Breast epithelium (tissue), 4 donors: ENCODE data around the gene SIRPD. TPM values are rescaled to one million over a fixed set of nuclear protein-coding genes. Genes with fewer than 3 reads are reported as not detected.

ENCODE experiments used
- DNase-seq, 2 donors: peaks; one replicate each; pipeline ENCODE4 v3.0.0-alpha.2; 2019; ENCODE audit warnings: low spot score in 2 of 2
- H3K27ac ChIP-seq, 2 donors: fragments of 200-600 bp; sonication (generic) in 1 of 2; one replicate each; pipeline ENCODE4 v1.5.1; 2016 to 2019; ENCODE audit warnings: mild to moderate bottlenecking in 1 of 2
- H3K27me3 ChIP-seq, 2 donors: fragments of 200-600 bp; sonication (generic) in 1 of 2; one replicate each; pipeline versions ENCODE4 v1.5.1 to v1.6.0; 2017 to 2019; ENCODE audit warnings: control low read depth in 1 of 2, mild to moderate bottlenecking in 1 of 2
- H3K36me3 ChIP-seq: fragments of 200-600 bp; one replicate; pipeline ENCODE4 v1.5.1; 2019
- H3K4me1 ChIP-seq, 2 donors: fragments of 200-600 bp; sonication (generic); one replicate each; pipeline ENCODE4 v1.5.1; 2016 to 2019; ENCODE audit warnings: control low read depth in 1 of 2
- H3K4me3 ChIP-seq, 3 donors: fragments of 200-600 bp; sonication (generic); 1 replicate in 2 of 3; 2 replicates in 1 of 3; pipeline ENCODE4 v1.5.1; 2016 to 2019; ENCODE audit warnings: mild to moderate bottlenecking in 3 of 3, moderate library complexity in 2 of 3
- H3K9me3 ChIP-seq, 2 donors: fragments of 200-600 bp; sonication (generic) in 1 of 2; one replicate each; pipeline ENCODE4 v1.5.1; 2016 to 2019; ENCODE audit warnings: control low read depth in 1 of 2
- POLR2A ChIP-seq: fragments of 450-650 bp; IDR thresholded peaks from one replicate; pipeline ENCODE4 v1.6.1; 2016; ENCODE audit warnings: antibody characterized with exemption, mild to moderate bottlenecking, moderate library complexity
- POLR2AphosphoS5 ChIP-seq, 3 donors: sonication (generic); formaldehyde crosslinking; IDR thresholded peaks; one replicate each; pipeline ENCODE4 v1.6.1; 2017; ENCODE audit warnings: antibody characterized with exemption in 3 of 3
- intact Hi-C: fragments of 100-400 bp; cut with DNase I; formaldehyde crosslinking; loops from one replicate; pipeline ENCODE4 v1.15.1; 2023; ENCODE audit warnings: low total_unique reads
- total RNA-seq, 3 donors: library from RNA; depleted of rRNA; stranded (reverse); fragments of >200 nt; gene quantifications; one replicate each; pipeline ENCODE4 v1.1.0, GENCODE V29; 2016
- TF ChIP-seq, protein P1 (sequence below), 3 donors: fragments of 450-650 bp; IDR thresholded peaks; one replicate each; pipeline ENCODE4 v1.5.1; 2016 to 2017; ENCODE audit warnings: antibody characterized with exemption in 3 of 3, mild to moderate bottlenecking in 3 of 3, moderate library complexity in 3 of 3

SIRPD gene
- total RNA-seq, 3 donors from 2014 or later: not detected

DNA sequence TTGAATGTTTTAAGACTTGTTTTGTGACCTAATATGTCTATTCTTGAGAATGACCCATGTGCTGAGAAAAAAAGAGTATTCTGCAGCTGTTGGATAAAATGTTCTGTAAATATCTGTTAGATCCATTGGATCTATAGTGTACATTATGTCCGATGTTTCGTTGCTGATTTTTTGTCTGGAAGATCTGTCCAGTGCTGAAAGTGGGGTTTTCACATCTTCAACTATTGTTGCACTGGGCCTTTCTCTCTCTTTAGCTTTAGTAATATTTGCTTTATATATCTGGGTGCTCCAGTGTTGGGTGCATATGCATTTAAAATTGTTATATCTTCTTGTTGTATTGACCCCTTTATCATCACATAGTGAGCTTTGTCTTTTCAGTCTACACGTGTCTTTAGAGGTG lies 60.6 kb downstream of the SIRPD start:
- Histone ChIP-seq H3K4me1 (no peaks in the 10 kb centered on the region), H3K4me3 (no peak overlapping the region), H3K9me3 (no peaks in the 10 kb centered on the region), H3K27me3 (no peaks in the 10 kb centered on the region), H3K27ac (no peak overlapping the region), H3K36me3 (no peaks in the 10 kb centered on the region)
- DNase-seq: no peak
- TF ChIP-seq, protein P1, sequence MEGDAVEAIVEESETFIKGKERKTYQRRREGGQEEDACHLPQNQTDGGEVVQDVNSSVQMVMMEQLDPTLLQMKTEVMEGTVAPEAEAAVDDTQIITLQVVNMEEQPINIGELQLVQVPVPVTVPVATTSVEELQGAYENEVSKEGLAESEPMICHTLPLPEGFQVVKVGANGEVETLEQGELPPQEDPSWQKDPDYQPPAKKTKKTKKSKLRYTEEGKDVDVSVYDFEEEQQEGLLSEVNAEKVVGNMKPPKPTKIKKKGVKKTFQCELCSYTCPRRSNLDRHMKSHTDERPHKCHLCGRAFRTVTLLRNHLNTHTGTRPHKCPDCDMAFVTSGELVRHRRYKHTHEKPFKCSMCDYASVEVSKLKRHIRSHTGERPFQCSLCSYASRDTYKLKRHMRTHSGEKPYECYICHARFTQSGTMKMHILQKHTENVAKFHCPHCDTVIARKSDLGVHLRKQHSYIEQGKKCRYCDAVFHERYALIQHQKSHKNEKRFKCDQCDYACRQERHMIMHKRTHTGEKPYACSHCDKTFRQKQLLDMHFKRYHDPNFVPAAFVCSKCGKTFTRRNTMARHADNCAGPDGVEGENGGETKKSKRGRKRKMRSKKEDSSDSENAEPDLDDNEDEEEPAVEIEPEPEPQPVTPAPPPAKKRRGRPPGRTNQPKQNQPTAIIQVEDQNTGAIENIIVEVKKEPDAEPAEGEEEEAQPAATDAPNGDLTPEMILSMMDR (IDR thresholded peaks at IDR 0.05): no peak
- TF ChIP-seq POLR2A: no peak
- intact Hi-C loops: no loop called here

- intact Hi-C loops: no loop called here
- no peaks in the 10 kb centered on the region for H3K4me1 ChIP-seq
- H3K27ac ChIP-seq: no peak overlapping the region
- H3K36me3 ChIP-seq: no peaks in the 10 kb centered on the region
- no peak for TF ChIP-seq POLR2AphosphoS5 (IDR thresholded peaks at IDR 0.05)
- TF ChIP-seq, protein P1 (IDR thresholded peaks at IDR 0.05): no peak
- no peak for TF ChIP-seq POLR2A
- no peak overlapping the region for H3K4me3 ChIP-seq
- no peaks in the 10 kb centered on the region for H3K27me3 ChIP-seq
- H3K9me3 ChIP-seq: no peaks in the 10 kb centered on the region
- no peak for DNase-seq
Observed at GRCh38 chr20:1494436-1494835, 63.1 kb downstream of the SIRPD start.

DNA sequence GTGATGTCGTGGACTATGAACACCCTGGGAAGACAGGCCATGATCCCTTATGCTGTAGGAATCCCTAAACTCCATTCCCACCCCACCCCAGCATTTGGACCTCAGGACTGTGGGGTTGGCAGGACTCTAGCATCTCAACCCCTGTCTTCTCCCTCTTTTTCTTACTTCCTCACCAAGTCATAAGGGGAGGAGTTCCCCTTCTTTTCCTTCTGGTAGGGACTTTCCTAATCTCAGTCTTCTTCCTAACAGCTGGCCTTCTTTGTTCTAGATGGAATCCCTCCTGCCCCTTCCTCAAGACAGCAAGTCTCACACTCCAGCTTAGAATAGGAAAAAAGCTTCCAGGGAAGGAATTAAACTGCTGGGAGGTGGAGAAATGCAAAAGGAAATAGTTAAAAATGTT lies 64.0 kb downstream of the SIRPD start:
- Histone ChIP-seq H3K9me3 (no peaks in the 10 kb centered on the region), H3K36me3 (no peaks in the 10 kb centered on the region), H3K4me3 (no peak overlapping the region), H3K27ac (no peak overlapping the region), H3K4me1 (no peaks in the 10 kb centered on the region), H3K27me3 (no peaks in the 10 kb centered on the region)
- no peak for DNase-seq
- intact Hi-C loops: no loop called here
- TF ChIP-seq, protein P1 (IDR thresholded peaks at IDR 0.05): no peak
- TF ChIP-seq POLR2A (no peak), POLR2AphosphoS5 (IDR thresholded peaks at IDR 0.05) (no peak)

DNA sequence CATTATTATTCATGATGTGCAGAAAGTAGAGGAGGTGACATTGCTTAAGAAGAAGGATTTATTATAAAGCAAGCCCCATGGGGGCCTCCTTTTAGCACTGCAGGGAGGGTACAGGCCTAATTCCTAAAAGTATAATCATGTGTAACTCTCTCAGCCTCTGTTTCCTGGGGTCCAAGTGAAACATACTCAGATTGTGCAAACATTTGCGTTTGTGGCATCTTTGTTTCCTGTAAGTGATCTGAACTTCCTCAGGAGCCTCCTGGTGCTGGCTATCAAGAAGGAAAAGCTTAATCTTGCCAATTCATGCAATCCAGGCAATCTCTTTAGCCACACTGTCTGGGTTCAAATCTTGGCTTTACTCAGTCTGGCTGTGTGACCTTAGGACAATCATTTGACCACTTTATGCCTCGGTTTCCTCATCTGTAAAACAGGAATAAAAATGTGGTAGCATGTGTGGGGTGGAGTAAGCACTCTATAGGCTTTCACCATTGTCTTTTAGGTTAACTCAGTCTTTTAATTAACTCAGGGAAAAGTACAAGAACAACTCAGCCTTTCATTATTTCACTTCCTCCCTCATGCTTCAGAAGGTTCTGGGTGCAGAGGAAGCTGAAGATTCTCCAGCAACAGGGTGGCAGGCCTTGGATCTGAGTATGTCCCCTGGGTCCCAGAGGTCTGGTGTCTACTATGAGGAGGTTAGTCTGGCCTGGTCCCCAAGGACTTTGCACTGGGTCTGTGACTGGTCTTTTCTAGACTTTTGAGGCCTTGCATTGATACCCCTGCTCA lies 65.5 kb downstream of the SIRPD start:
- intact Hi-C loops: no loop called here
- no peaks in the 10 kb centered on the region for H3K36me3 ChIP-seq
- no peaks in the 10 kb centered on the region for H3K27me3 ChIP-seq
- no peak for TF ChIP-seq POLR2A
- TF ChIP-seq POLR2AphosphoS5 (IDR thresholded peaks at IDR 0.05): no peak
- TF ChIP-seq, protein P1 (IDR thresholded peaks at IDR 0.05): no peak
- H3K4me1 ChIP-seq: no peaks in the 10 kb centered on the region
- no peak for DNase-seq
- no peak overlapping the region for H3K4me3 ChIP-seq
- peak overlapping the region in 1 of 2 donors; percentile 25 for H3K27ac ChIP-seq
- H3K9me3 ChIP-seq: no peaks in the 10 kb centered on the region

- DNase-seq: no peak
- H3K4me3 ChIP-seq: peak within 1 kb of the TSS; percentile 5 to 46 (median 41)
Observed at GRCh38 chr20:1491281-1491840, 66.1 kb downstream of the SIRPD start, which contains the start of gene SIRPB2. Gene SIRPB2 (minus strand): TSS chr20:1491420. CDS start chr20:1491359, 61 bp downstream.

More at GRCh38 chr20:1491281-1491840, 66.1 kb downstream of the SIRPD start, which contains the start of gene SIRPB2:
- peak within 1 kb of the TSS in 1 of 2 donors; percentile 25 for H3K27ac ChIP-seq
- H3K36me3 ChIP-seq: no peaks in the 10 kb centered on the region
- TF ChIP-seq POLR2A (no peak), POLR2AphosphoS5 (IDR thresholded peaks at IDR 0.05) (peak in 1 of 3 donors; percentile 14)
- TF ChIP-seq, protein P1 (IDR thresholded peaks at IDR 0.05): no peak
- intact Hi-C loops: no loop called here
- H3K9me3 ChIP-seq: no peaks in the 10 kb centered on the region
- no peaks in the 10 kb centered on the region for H3K4me1 ChIP-seq
- H3K27me3 ChIP-seq: no peaks in the 10 kb centered on the region
